ENCODE data around the gene TMPRSS4.

GRCh38 chr11:118033443-118033842 is 43.4 kb upstream of the TMPRSS4 start:
- TF ChIP-seq EZH2 (IDR thresholded peaks at IDR 0.05; ENCODE audit: insufficient read depth, low read length) = no peak
- TF ChIP-seq, protein P1, sequence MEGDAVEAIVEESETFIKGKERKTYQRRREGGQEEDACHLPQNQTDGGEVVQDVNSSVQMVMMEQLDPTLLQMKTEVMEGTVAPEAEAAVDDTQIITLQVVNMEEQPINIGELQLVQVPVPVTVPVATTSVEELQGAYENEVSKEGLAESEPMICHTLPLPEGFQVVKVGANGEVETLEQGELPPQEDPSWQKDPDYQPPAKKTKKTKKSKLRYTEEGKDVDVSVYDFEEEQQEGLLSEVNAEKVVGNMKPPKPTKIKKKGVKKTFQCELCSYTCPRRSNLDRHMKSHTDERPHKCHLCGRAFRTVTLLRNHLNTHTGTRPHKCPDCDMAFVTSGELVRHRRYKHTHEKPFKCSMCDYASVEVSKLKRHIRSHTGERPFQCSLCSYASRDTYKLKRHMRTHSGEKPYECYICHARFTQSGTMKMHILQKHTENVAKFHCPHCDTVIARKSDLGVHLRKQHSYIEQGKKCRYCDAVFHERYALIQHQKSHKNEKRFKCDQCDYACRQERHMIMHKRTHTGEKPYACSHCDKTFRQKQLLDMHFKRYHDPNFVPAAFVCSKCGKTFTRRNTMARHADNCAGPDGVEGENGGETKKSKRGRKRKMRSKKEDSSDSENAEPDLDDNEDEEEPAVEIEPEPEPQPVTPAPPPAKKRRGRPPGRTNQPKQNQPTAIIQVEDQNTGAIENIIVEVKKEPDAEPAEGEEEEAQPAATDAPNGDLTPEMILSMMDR (IDR thresholded peaks at IDR 0.05; ENCODE audit: insufficient read depth, low read depth, low read length) = no peak

Data from astrocyte (in vitro differentiated cells and primary cell).